Stimulated activated CD4-positive, alpha-beta T cell treated with anti-CD3 and anti-CD28 coated beads, Interleukin-12 subunit alpha, Interleukin-12 subunit beta, amount 100 ng/mL, for 4 hours (primary cell): ENCODE measurements around the gene EBF4.

Experiments
- DNase-seq: peaks from one replicate; pipeline ENCODE4 v3.0.0-alpha.2; 2020

EBF4 gene

GRCh38 chr20:2745936-2746635 is 53.5 kb downstream of the EBF4 start:
- DNase-seq = no peak

DNA sequence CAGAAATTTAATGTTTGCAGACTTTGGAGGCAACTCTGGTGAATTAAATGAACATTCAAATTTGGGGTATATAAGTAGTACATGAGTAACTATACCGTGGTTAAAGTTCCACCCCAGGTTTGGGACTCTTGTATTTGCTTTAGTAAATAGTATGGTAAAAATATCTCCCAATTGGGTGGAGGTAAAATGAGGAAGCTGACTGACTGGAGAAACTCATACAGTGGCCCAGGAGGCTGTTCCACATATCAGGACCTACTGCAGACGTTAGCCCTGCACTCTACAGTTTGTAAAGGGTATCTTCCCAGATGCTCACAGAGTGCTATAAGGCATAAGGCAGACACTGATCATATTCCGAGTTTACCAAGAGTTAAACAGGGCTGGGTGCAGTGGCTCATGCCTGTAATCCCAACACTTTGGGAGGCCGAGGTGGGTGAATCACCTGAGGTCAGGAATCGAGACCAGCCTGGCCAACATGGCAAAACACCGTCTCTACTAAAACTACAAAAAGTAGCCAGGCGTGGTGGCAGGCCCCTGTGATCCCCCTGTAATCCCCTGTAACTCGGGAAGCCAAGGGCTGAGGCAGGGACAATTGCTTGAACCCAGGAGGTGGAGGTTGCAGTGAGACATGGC is 54.2 kb downstream of the EBF4 start:
- DNase-seq = no peak

- DNase-seq = no peak
These were observed 55.2 kb downstream of the EBF4 start for GRCh38 chr20:2747676-2748235.

- no peak for DNase-seq
These were observed 56.2 kb downstream of the EBF4 start for GRCh38 chr20:2748551-2749342.

DNA sequence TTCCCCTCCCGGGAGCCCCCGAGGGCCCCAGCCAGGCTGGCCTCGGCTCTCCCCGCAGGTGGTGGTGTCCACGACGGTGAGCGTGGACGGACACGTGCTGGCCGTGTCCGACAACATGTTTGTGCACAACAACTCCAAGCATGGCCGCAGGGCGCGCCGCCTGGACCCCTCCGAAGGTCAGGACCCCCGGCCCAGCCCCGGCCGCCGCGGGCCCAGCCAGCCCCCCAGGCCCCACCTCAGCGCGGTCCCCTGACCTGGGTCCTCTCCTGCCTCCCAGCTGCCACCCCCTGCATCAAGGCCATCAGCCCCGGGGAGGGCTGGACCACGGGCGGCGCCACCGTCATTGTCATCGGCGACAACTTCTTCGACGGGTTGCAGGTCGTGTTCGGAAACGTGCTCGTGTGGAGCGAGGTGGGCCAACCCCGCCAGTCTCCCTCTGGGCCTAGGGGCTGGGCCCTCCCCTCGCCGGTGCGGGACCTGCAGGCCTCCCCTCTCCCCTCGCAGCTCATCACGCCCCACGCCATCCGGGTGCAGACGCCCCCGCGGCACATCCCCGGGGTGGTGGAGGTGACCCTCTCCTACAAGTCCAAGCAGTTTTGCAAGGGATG is 56.9 kb downstream of the EBF4 start:
- DNase-seq = no peak

- no peak for DNase-seq
These were observed 57.4 kb downstream of the EBF4 start for GRCh38 chr20:2749951-2750490.

GRCh38 chr20:2750491-2751251 is 58.1 kb downstream of the EBF4 start:
- DNase-seq = no peak

DNA sequence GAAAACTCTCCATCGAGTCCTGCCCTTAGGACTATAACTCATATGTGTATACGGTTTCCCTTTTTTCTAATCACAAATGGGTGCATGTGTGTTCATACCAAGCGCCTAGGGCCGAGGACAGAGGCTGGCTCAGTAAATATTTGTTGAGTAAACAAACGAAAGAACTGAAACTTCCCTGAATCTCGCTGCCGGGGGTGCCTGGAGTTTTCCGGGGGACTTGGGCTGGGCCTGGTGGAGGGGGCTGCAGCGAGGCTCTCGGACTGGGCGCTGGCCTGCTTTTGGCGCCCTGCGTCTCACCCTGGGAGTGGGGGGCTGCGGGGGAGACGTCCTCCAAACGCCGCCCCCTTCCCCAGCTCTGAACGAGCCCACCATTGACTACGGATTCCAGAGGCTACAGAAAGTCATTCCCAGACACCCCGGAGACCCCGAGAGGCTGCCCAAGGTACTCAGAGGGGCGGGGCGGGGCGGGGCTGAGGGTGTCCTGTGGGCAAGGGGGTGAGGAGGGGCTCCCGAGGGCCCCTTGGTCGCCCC is 58.8 kb downstream of the EBF4 start:
- DNase-seq = no peak

GRCh38 chr20:2751878-2752566 is 59.4 kb downstream of the EBF4 start:
- DNase-seq = peak; percentile 55

- DNase-seq = peak; percentile 27
These were observed 60.2 kb downstream of the EBF4 start for GRCh38 chr20:2752567-2753460.

GRCh38 chr20:2753461-2754040 is 61.0 kb downstream of the EBF4 start:
- DNase-seq = no peak

DNA sequence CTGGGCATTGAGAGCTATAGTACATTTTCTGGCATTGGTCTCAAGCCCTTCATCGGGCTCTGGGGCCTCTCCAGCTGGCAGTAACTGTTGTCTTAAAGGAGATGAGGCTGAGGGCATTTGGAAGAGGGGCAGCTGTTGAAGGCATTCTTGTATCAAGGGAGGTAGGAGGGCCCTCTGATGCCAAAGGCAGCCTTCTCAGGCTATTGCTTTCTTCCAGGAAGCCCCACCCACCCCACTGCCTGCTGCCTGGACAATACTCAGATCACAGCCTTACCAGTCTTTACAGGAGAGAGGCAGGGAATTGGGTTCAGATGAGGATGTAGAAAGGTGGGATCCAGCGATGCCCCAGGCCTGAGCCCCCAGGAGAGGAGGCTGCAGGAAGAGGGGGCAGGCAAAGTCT is 61.8 kb downstream of the EBF4 start:
- DNase-seq = no peak

DNA sequence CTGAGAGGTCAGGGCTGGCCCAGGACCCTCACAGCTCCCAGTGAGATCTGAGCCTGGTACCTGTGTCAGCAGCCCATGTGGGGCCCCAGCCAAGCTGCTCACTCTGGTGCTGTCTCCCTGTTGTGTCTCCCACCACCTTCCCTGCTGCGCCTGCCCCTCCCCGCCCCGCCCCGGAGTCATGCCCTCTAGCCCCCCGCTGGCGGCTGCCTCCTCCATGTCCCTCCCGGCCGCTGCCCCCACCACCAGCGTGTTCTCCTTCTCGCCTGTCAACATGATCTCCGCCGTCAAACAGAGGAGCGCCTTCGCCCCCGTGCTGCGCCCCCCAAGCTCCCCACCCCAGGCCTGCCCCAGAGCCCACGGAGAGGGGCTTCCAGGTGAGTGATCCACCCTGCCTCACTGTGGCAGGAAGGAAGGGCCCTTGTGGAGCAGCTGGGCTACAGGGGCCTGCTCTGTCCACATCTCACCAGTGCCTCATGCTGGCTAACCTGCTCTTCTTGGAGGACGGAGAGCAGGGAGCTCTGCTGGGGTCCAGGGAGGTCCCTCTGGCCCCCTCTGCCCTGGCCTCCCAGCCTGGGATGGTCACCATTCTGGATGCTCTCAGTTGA is 63.0 kb downstream of the EBF4 start:
- DNase-seq = no peak

DNA sequence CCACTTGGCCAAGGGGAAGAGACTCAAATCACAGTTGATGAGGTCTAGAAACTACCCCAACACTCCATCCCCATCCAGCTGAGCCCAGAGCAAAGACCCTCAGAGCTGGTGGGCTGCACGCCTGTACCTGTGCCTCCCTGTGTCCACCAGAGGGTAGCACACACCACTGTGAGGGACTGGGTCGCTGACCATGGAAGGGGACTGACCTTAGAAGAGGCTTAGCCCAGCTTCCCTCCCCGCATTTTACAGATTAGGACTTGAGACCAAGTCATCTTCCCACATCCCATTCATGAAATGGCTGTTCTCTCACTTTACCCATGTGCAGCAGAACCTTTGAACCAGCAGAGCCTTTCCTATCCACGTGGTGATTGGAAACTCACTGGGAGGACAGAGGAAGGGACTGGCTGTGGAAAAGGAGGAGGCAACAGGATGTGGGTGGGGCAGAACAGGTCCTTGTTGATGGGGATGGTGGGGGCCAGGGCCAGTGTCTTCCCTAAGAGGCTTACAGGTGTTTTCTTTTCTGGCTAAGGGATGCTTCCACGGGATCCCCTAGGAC is 63.6 kb downstream of the EBF4 start:
- DNase-seq = no peak

DNA sequence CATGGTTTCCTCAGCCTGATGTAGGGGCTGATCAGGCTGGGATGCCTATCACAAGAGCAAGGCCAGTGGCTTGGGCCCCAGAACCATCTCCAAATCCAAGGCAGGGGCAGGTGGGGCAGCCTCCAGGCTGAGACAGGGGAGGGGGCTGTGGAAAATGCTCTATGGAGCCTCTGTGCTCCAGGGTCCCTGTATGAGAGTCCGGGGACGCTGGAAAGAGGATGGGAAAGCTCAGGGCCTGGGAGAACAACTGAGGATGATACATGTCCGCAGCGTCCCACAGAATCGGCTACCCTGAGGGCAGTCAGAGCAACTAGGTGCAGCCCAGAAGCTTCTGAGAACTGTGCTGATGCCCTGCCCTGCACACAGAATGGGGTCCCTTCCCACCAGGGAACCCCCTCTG is 64.4 kb downstream of the EBF4 start:
- no peak for DNase-seq

GRCh38 chr20:2757969-2758368 is 65.4 kb downstream of the EBF4 start:
- no peak for DNase-seq

- DNase-seq = no peak
These were observed 66.6 kb downstream of the EBF4 start for GRCh38 chr20:2759143-2759542.

DNA sequence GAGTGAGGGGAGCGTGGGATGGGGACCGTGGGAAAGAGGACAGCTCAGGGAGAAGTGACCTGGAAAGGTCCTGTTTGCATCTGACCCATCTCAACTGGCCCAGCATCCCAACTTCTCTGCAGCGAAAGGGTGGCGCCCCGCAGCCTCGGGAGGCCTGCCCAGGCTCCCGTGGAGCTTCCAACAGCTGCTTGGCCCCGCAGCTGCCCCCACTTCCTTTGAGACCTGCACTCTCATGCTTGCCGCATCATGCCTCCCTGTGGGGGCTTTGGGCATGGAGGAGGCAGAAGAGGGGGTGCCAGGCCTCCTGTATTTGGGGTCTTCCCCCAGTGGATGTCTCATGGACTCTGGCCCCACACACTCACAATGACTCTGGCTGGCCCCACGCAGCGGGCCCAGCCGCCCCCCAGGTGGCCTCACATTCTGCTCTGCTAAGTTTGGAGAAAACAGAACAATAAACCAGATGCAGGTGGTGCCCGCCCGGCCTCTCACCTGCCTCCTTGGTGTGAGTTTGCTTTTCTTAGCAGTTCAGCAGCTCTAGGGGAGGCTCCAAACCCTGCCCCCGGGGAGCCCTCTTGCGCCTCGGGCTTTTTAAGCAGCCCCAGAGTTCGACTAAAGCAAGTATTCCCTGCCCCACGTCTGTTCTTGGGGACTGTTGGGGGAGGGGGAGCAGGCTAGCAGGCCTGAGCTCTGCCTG is 67.2 kb downstream of the EBF4 start:
- DNase-seq = no peak
